ENCODE measurements around the gene JPH4. TPM values are rescaled to one million over a fixed set of nuclear protein-coding genes. Genes with fewer than 3 reads are reported as not detected.

Gene JPH4
- total and polyA plus RNA-seq, 8 donors = 0.15 to 1.1 (median 0.47) TPM; not detected in 2

- intact Hi-C loops (cut with DNase I; ENCODE audit: low total_unique reads) = loop anchor here (2.0 to 10.0 kb wide), 2 partner anchors 84 to 242 kb away; partner anchors contain the start of gene PABPN1
- Histone ChIP-seq H3K27me3 (peaks cover 0 to 11% (median 0%) of the 10 kb centered on the region in 3 donors), H3K4me3 (peak overlapping the region; percentile 65 to 71 (median 68)), H3K4me1 (peaks cover 18 to 48% (median 36%) of the 10 kb centered on the region in 4 donors), H3K27ac (peak overlapping the region; percentile 79 to 90 (median 83)), H3K36me3 (peaks cover 29 to 42% (median 36%) of the 10 kb centered on the region in 4 donors), H3K9me3 (no peaks in the 10 kb centered on the region)
- DNase-seq = peak in 1 of 2 donors; percentile 85
- TF ChIP-seq POLR2A (IDR thresholded peaks at IDR 0.05) (no peak), POLR2AphosphoS5 (IDR thresholded peaks at IDR 0.05) (no peak), CTCF (IDR thresholded peaks at IDR 0.05) (no peak), EP300 (IDR thresholded peaks at IDR 0.05) (no peak)
- 6 to 15% (median 10%) methylated on average over 5 of the region's 5 CpGs for WGBS, 5 donors
These were observed 11.8 kb downstream of the JPH4 start for GRCh38 chr14:23566778-23567185.

- TF ChIP-seq POLR2A (IDR thresholded peaks at IDR 0.05) (no peak), EP300 (IDR thresholded peaks at IDR 0.05) (no peak), CTCF (IDR thresholded peaks at IDR 0.05) (no peak), POLR2AphosphoS5 (IDR thresholded peaks at IDR 0.05) (no peak)
- Histone ChIP-seq H3K27me3 (peaks cover 0 to 5% (median 0%) of the 10 kb centered on the region in 3 donors), H3K9me3 (no peaks in the 10 kb centered on the region), H3K4me3 (peak overlapping the region in 3 of 4 donors; percentile 65 to 71 (median 65)), H3K4me1 (peaks cover 18 to 48% (median 36%) of the 10 kb centered on the region in 4 donors), H3K27ac (peak overlapping the region in 3 of 5 donors; percentile 79 to 90 (median 87)), H3K36me3 (peaks cover 35 to 47% (median 41%) of the 10 kb centered on the region in 4 donors)
- no peak for DNase-seq
- WGBS, 5 donors = 79 to 94% (median 88%) methylated on average over 5 to 10 of the region's 10 CpGs
- intact Hi-C loops (cut with DNase I; ENCODE audit: low total_unique reads) = loop anchor here (2.0 to 10.0 kb wide), 2 partner anchors 83 to 241 kb away; partner anchors contain the start of gene PABPN1
These were observed 12.3 kb downstream of the JPH4 start for GRCh38 chr14:23566112-23566777.

- Histone ChIP-seq H3K36me3 (peaks cover 36 to 53% (median 47%) of the 10 kb centered on the region in 4 donors), H3K4me1 (peaks cover 18 to 48% (median 36%) of the 10 kb centered on the region in 4 donors), H3K27me3 (no peaks in the 10 kb centered on the region), H3K9me3 (no peaks in the 10 kb centered on the region), H3K27ac (no peak overlapping the region), H3K4me3 (no peak overlapping the region)
- TF ChIP-seq CTCF (IDR thresholded peaks at IDR 0.05) (no peak), POLR2AphosphoS5 (IDR thresholded peaks at IDR 0.05) (no peak), EP300 (IDR thresholded peaks at IDR 0.05) (no peak), POLR2A (IDR thresholded peaks at IDR 0.05) (no peak)
- intact Hi-C loops (cut with DNase I; ENCODE audit: low total_unique reads) = loop anchor here (2.0 to 10.0 kb wide), 2 partner anchors 83 to 241 kb away; partner anchors contain the start of gene PABPN1
- WGBS, 5 donors = 84 to 92% (median 89%) methylated on average over 6 to 11 of the region's 11 CpGs
- DNase-seq = no peak
These were observed 13.0 kb downstream of the JPH4 start for GRCh38 chr14:23565626-23566025.

- TF ChIP-seq POLR2A (IDR thresholded peaks at IDR 0.05) (no peak), POLR2AphosphoS5 (IDR thresholded peaks at IDR 0.05) (no peak), CTCF (IDR thresholded peaks at IDR 0.05) (no peak)
These were observed 13.7 kb downstream of the JPH4 start for GRCh38 chr14:23564876-23565275.

More at GRCh38 chr14:23564876-23565275, 13.7 kb downstream of the JPH4 start:
- peaks cover 40 to 60% (median 54%) of the 10 kb centered on the region in 4 donors for H3K36me3 ChIP-seq
- DNase-seq = no peak
- intact Hi-C loops (cut with DNase I; ENCODE audit: low total_unique reads) = loop anchor here (10.0 kb wide), 1 partner anchor 240 kb away; the partner anchor contains the start of gene PABPN1
- no peaks in the 10 kb centered on the region for H3K9me3 ChIP-seq
- peaks cover 18 to 48% (median 36%) of the 10 kb centered on the region in 4 donors for H3K4me1 ChIP-seq
- no peak overlapping the region for H3K27ac ChIP-seq
- H3K4me3 ChIP-seq = no peak overlapping the region
- H3K27me3 ChIP-seq = no peaks in the 10 kb centered on the region
- whole genome bisulfite sequencing, 5 donors = 81 to 88% (median 85%) methylated on average over 7 of the region's 7 CpGs

Measured in stomach (tissue), 9 donors.